Measurements from ENCODE around the gene DTNBP1. TPM values are rescaled to one million over a fixed set of nuclear protein-coding genes. Genes with fewer than 3 reads are reported as not detected.

The DTNBP1 gene
- total RNA-seq, 3 donors from 2014 or later: 19.6 to 31.8 (median 25.0) TPM

DNA sequence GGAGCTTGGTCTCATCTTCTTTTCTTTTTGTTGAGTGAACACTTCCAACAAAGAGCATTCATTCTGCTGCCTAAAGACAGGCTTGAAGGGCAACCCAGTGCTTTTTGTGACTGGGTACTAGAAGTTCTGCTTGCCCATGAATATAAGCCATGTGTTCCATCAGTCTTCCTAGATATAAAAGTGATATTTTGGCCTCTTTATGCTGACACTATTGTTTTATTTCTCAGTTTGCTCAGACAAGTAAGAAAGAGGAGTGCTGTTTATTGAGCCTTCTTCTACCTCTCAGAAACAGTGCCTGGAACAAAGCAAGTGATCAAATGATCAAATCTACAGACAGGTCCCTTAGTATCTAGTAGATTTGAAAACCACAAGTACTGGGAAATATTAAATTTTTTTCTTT lies 2.4 kb upstream of the DTNBP1 start:
- DNase-seq (no peak), ATAC-seq (no peak)
- intact Hi-C loops (cut with DNase I, micrococcal nuclease): no loop called here
- Histone ChIP-seq H3K4me3 (no peak overlapping the region), H3K4me1 (ENCODE audit: low read depth) (peaks cover 5% of the 10 kb centered on the region), H3K9me3 (no peaks in the 10 kb centered on the region), H3K36me3 (ENCODE audit: low read depth) (no peaks in the 10 kb centered on the region)
- TF ChIP-seq, protein P1, sequence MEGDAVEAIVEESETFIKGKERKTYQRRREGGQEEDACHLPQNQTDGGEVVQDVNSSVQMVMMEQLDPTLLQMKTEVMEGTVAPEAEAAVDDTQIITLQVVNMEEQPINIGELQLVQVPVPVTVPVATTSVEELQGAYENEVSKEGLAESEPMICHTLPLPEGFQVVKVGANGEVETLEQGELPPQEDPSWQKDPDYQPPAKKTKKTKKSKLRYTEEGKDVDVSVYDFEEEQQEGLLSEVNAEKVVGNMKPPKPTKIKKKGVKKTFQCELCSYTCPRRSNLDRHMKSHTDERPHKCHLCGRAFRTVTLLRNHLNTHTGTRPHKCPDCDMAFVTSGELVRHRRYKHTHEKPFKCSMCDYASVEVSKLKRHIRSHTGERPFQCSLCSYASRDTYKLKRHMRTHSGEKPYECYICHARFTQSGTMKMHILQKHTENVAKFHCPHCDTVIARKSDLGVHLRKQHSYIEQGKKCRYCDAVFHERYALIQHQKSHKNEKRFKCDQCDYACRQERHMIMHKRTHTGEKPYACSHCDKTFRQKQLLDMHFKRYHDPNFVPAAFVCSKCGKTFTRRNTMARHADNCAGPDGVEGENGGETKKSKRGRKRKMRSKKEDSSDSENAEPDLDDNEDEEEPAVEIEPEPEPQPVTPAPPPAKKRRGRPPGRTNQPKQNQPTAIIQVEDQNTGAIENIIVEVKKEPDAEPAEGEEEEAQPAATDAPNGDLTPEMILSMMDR (IDR thresholded peaks at IDR 0.05): no peak

DNA sequence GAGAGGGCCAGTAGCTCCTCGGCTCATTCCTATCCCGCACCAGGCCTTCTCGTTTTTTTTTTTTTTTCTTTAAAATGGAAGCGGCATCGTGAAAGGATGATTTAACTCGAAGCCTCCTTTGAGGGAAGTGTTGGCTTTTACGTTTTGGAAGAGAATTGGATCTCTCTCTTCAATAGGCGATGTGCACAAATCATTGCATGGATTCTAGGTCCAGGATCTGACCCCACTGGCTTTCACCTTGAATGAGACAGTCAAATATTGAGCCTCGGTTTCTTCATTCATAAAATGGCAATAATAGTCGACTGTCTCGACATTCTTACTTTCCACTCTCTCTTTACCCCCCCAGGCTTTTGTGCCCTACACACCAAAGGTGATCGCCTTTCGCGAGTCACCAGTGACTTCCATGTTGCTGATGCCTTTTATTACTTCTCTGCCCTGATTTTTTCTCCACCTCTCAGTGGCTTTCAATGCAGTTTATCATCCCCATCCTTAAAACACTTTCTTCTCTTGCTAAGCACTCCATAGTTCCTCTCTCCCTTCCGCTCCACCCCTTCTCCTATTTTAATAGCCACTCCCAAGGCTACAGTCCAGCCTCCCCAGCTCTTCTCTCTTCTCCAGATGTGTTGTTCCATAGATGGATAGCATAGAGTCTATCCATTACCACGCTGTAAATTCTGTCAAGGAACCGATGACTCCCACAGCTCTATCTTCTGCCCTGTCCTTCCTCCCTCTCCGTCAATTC lies 473 bp upstream of the DTNBP1 start:
- DNase-seq (no peak), ATAC-seq (no peak)
- no peak overlapping the region for H3K4me3 ChIP-seq
- no peaks in the 10 kb centered on the region for H3K36me3 ChIP-seq (ENCODE audit: low read depth)
- intact Hi-C loops (cut with DNase I, micrococcal nuclease): no loop called here
- TF ChIP-seq, protein P1 (IDR thresholded peaks at IDR 0.05): no peak
- H3K4me1 ChIP-seq (ENCODE audit: low read depth): peaks cover 5% of the 10 kb centered on the region
- H3K9me3 ChIP-seq: no peaks in the 10 kb centered on the region

DNA sequence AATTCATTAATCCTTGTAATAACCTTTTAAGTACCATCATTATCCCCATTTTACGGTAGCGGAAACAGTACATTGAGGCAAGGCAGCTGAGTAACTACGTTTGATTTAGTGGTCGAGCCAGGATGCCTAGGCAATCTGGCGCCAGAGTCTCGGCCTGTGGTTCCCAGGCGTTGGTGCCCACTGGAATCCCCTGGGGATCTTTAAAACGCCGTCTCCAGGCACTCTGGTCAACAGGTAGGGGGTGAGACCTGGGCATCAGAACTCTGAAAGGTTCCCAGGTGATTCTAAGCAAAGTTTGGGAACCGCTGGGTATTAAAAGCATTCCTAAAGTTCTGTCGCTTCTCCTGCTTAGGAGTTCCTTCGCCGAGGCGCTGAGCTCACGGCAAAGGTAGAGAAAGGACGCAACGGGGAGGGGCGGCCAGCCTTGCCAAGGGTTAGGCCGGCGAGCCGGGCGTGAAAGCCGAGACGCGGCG lies 939 bp downstream of the DTNBP1 start:
- no peak for DNase-seq
- Histone ChIP-seq H3K4me1 (ENCODE audit: low read depth) (peaks cover 5% of the 10 kb centered on the region), H3K4me3 (peak overlapping the region; percentile 88), H3K9me3 (no peaks in the 10 kb centered on the region), H3K36me3 (ENCODE audit: low read depth) (no peaks in the 10 kb centered on the region)
- no peak for ATAC-seq
- intact Hi-C loops (cut with DNase I, micrococcal nuclease): no loop called here
- TF ChIP-seq, protein P1 (IDR thresholded peaks at IDR 0.05): no peak

DNA sequence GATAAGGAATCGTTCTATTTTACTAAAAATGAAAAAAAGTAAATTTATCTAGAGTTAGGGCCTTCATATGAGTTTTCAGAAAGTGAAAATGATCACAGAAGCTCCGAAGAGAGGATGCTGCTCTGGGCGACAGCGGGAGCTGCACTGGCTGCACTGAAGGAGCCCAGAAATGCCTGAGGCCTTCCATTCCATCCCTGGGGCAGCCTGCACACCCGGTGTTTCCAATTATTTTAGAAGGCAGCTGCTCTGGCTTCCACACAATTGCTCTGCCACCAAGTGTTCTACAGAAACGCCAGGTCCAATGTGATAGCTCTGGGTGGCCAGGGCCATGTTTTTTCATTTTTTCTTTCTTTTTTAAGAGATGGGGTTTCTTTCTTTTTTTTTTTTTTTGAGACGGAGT lies 3.6 kb downstream of the DTNBP1 start:
- ATAC-seq (no peak), DNase-seq (no peak)
- H3K4me1 ChIP-seq (ENCODE audit: low read depth): peaks cover 5% of the 10 kb centered on the region
- intact Hi-C loops (cut with DNase I, micrococcal nuclease): no loop called here
- no peak overlapping the region for H3K4me3 ChIP-seq
- H3K36me3 ChIP-seq (ENCODE audit: low read depth): no peaks in the 10 kb centered on the region
- TF ChIP-seq, protein P1 (IDR thresholded peaks at IDR 0.05): no peak
- H3K9me3 ChIP-seq: no peaks in the 10 kb centered on the region

DNA sequence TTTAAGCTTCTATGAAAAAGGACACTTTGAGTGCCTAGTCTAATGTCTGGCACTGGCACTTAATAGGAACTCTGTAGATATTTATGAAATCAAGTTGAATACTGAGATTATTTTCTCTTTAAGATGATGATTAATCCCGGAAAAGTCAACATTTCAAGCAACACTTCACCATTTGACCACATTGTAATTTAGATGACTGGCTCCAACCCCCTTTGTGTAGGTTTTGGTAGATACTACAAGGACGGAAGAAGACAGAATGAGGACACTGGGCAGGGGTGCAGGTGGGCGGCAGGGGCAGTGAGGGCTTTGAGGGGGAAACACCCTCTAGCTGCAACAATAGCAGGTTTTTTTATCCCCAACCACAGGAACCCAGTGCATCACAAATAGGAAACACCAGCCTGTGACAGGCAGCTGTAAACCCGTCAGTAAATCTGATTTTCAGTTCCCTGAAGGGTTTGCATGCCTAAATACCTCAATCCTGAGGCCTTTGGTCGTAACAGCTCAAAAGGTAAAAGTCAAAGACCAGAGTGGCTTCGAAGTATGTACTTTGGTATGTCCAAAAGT lies 4.6 kb downstream of the DTNBP1 start:
- H3K4me1 ChIP-seq (ENCODE audit: low read depth): peaks cover 5% of the 10 kb centered on the region

More for the DNA sequence above, 4.6 kb downstream of the DTNBP1 start:
- ATAC-seq (no peak), DNase-seq (no peak)
- no peaks in the 10 kb centered on the region for H3K36me3 ChIP-seq (ENCODE audit: low read depth)
- H3K9me3 ChIP-seq: no peaks in the 10 kb centered on the region
- no peak overlapping the region for H3K4me3 ChIP-seq
- TF ChIP-seq, protein P1 (IDR thresholded peaks at IDR 0.05): no peak
- intact Hi-C loops (cut with DNase I, micrococcal nuclease): no loop called here
